Ecto neural progenitor cell (in vitro differentiated cells): ENCODE measurements around the gene PTCD1.
"Not testable (repeated sequence)": the region's sequence is repeated elsewhere in the genome, so short reads cannot be mapped to it uniquely, and the experiment has no call there.

ENCODE experiments used
- DNase-seq: peaks from one replicate; pipeline ENCODE4 v3.0.0-alpha.2; 2018; ENCODE audit warnings: low spot score

PTCD1 gene

GRCh38 chr7:99407872-99408378, 30.7 kb downstream of the PTCD1 start:
- DNase-seq: no peak

GRCh38 chr7:99406557-99406956, 32.0 kb downstream of the PTCD1 start:
- no peak for DNase-seq

GRCh38 chr7:99404977-99405320, 33.6 kb downstream of the PTCD1 start:
- DNase-seq: no peak

GRCh38 chr7:99404235-99404976, 34.2 kb downstream of the PTCD1 start:
- no peak for DNase-seq

GRCh38 chr7:99403764-99404163, 34.8 kb downstream of the PTCD1 start:
- no peak for DNase-seq

- no peak for DNase-seq
Observed at GRCh38 chr7:99402854-99403253, 35.7 kb downstream of the PTCD1 start.

GRCh38 chr7:99399597-99399996, 39.0 kb downstream of the PTCD1 start:
- DNase-seq: no peak

GRCh38 chr7:99398891-99399445, 39.6 kb downstream of the PTCD1 start:
- no peak for DNase-seq

- no peak for DNase-seq
Observed at GRCh38 chr7:99397297-99397983, 41.2 kb downstream of the PTCD1 start.

GRCh38 chr7:99396418-99397296, 41.9 kb downstream of the PTCD1 start:
- DNase-seq: no peak

- no peak for DNase-seq
Observed at GRCh38 chr7:99395616-99396327, 42.8 kb downstream of the PTCD1 start.

GRCh38 chr7:99394188-99394502, 44.5 kb downstream of the PTCD1 start:
- no peak for DNase-seq

- DNase-seq: peak; percentile 88
Observed at GRCh38 chr7:99393355-99394187, 45.0 kb downstream of the PTCD1 start.

- peak; percentile 86 for DNase-seq
Observed at GRCh38 chr7:99392659-99393354, 45.8 kb downstream of the PTCD1 start.

- no peak for DNase-seq
Observed at GRCh38 chr7:99392046-99392445, 46.6 kb downstream of the PTCD1 start.

GRCh38 chr7:99390941-99391602, 47.5 kb downstream of the PTCD1 start:
- no peak for DNase-seq

GRCh38 chr7:99389772-99390171, 48.8 kb downstream of the PTCD1 start:
- DNase-seq: no peak

- no peak for DNase-seq
Observed at GRCh38 chr7:99387912-99388311, 50.7 kb downstream of the PTCD1 start.

- not testable (repeated sequence) for DNase-seq
Observed at GRCh38 chr7:99387239-99387635, 51.4 kb downstream of the PTCD1 start.
